Neuronal stem cell (in vitro differentiated cells): Measurements from ENCODE around the gene PRR7.

Experiments
- DNase-seq: peaks from one replicate; pipeline ENCODE4 v3.0.0-alpha.2; 2013; ENCODE audit warnings: low spot score
- H2AFZ ChIP-seq: one replicate; pipeline ENCODE4 v1.6.1; 2013; ENCODE audit warnings: mild to moderate bottlenecking, low read length, inconsistent platforms
- H2AK5ac ChIP-seq: 2 replicates; pipeline ENCODE4 v1.6.1; 2013; ENCODE audit warnings: low read depth, mild to moderate bottlenecking, inconsistent platforms, low read length, moderate library complexity, mixed read lengths
- H2BK120ac ChIP-seq: 2 replicates; pipeline ENCODE4 v1.6.1; 2013; ENCODE audit warnings: low read depth, mild to moderate bottlenecking, inconsistent platforms, low read length, moderate library complexity, mixed read lengths
- H2BK12ac ChIP-seq: one replicate; pipeline ENCODE4 v1.6.1; 2013; ENCODE audit warnings: low read length, inconsistent platforms
- H2BK15ac ChIP-seq: 2 replicates; pipeline ENCODE4 v1.6.1; 2013; ENCODE audit warnings: mild to moderate bottlenecking, low read length, inconsistent platforms, mixed read lengths
- H2BK5ac ChIP-seq: one replicate; pipeline ENCODE4 v1.6.1; 2013; ENCODE audit warnings: inconsistent platforms, mild to moderate bottlenecking, low read length, moderate library complexity
- H3K14ac ChIP-seq: one replicate; pipeline ENCODE4 v1.6.1; 2013; ENCODE audit warnings: low read length, inconsistent platforms
- H3K18ac ChIP-seq: 2 replicates; pipeline ENCODE4 v1.6.1; 2013; ENCODE audit warnings: low read length, inconsistent platforms
- H3K23ac ChIP-seq: 2 replicates; pipeline ENCODE4 v1.6.1; 2013; ENCODE audit warnings: low read depth, mild to moderate bottlenecking, mixed read lengths, low read length, inconsistent platforms; ENCODE audit not compliant: poor library complexity
- H3K27ac ChIP-seq: replicated peaks from 3 replicates; pipeline ENCODE4 v1.5.1; 2013; ENCODE audit warnings: low read length, inconsistent platforms
- H3K27me3 ChIP-seq, 3 experiments: 2 replicates each; pipeline ENCODE4 v1.6.1; 2013; ENCODE audit warnings: low read length in 3 of 3, mild to moderate bottlenecking in 2 of 3, inconsistent platforms in 1 of 3, low read depth in 1 of 3, mixed read lengths in 1 of 3, moderate library complexity in 1 of 3; ENCODE audit not compliant: control insufficient read depth in 3 of 3, insufficient read depth in 3 of 3
- H3K36me3 ChIP-seq, 2 donors: replicated peaks in 1 of 2; 2 replicates each; pipeline ENCODE4 v1.6.1; 2013; ENCODE audit warnings: low read length in 2 of 2; ENCODE audit not compliant: control insufficient read depth in 2 of 2, insufficient read depth in 2 of 2
- H3K4ac ChIP-seq: 2 replicates; pipeline ENCODE4 v1.6.1; 2013; ENCODE audit warnings: inconsistent platforms, mild to moderate bottlenecking, low read length, moderate library complexity
- H3K4me1 ChIP-seq, 2 donors: 1 replicate in 1 of 2; 2 replicates in 1 of 2; pipeline ENCODE4 v1.6.1; 2013; ENCODE audit warnings: low read length in 2 of 2, low read depth in 1 of 2; ENCODE audit not compliant: control insufficient read depth in 2 of 2, insufficient read depth in 1 of 2
- H3K4me2 ChIP-seq: one replicate; pipeline ENCODE4 v1.6.1; 2013; ENCODE audit warnings: mild to moderate bottlenecking, low read length, inconsistent platforms; ENCODE audit not compliant: insufficient read depth, poor library complexity, severe bottlenecking
- H3K4me3 ChIP-seq, 2 donors: 2 replicates each; pipeline ENCODE4 v1.5.1; 2013; ENCODE audit warnings: low read length in 2 of 2, mild to moderate bottlenecking in 2 of 2, inconsistent platforms in 1 of 2, moderate library complexity in 1 of 2
- H3K79me1 ChIP-seq: one replicate; pipeline ENCODE4 v1.6.1; 2013; ENCODE audit warnings: low read depth, mild to moderate bottlenecking, inconsistent platforms, low read length, moderate library complexity
- H3K9ac ChIP-seq: one replicate; pipeline ENCODE4 v1.6.1; 2013; ENCODE audit warnings: mild to moderate bottlenecking, low read depth, low read length, inconsistent platforms; ENCODE audit not compliant: poor library complexity
- H3K9me3 ChIP-seq, 2 donors: replicated peaks in 1 of 2; 2 replicates each; pipeline versions ENCODE3 to v1.6.1; 2013; ENCODE audit warnings: low read length in 2 of 2, mild to moderate bottlenecking in 2 of 2, inconsistent platforms in 1 of 2, low read depth in 1 of 2, mixed read lengths in 1 of 2, moderate library complexity in 1 of 2; ENCODE audit not compliant: control insufficient read depth in 2 of 2, insufficient read depth in 1 of 2
- H4K8ac ChIP-seq: one replicate; pipeline ENCODE4 v1.6.1; 2013; ENCODE audit warnings: low read depth, mild to moderate bottlenecking, inconsistent platforms, low read length, moderate library complexity
- H4K91ac ChIP-seq: one replicate; pipeline ENCODE4 v1.6.1; 2013; ENCODE audit warnings: low read length, low read depth, mild to moderate bottlenecking, inconsistent platforms; ENCODE audit not compliant: poor library complexity
- WGBS, 2 donors: extraction: QIAGEN DNeasy Blood & Tissue Kit; methylation state at CpG; one replicate each; pipeline ENCODE4 v1.1.7; 2013; ENCODE audit warnings: missing lambda C conversion rate in 2 of 2, mixed read lengths in 1 of 2; ENCODE audit not compliant: insufficient read length in 2 of 2, insufficient replicate concordance in 1 of 2; ENCODE audit errors: extremely low coverage in 2 of 2; 5-methylcytosine and 5-hydroxymethylcytosine counted together

The PRR7 gene

GRCh38 chr5:177473443-177474001 is 26.9 kb downstream of the PRR7 start, which contains the start of gene DBN1:
Gene DBN1, minus strand, starts transcription at chr5:177473634. Its CDS starts 113 bp downstream, at chr5:177473521.
- H2BK120ac ChIP-seq, result peak within 1 kb of the TSS; percentile 93
- no CpG with 5 or more reads among the region's 69 CpGs for WGBS, 2 donors
- H3K18ac ChIP-seq, result peak within 1 kb of the TSS; percentile 99
- peak within 1 kb of the TSS; percentile 88 for H3K27ac ChIP-seq
- peaks cover 24 to 41% of the 10 kb centered on the region in 2 donors for H3K36me3 ChIP-seq
- H3K4me2 ChIP-seq, result peak within 1 kb of the TSS; percentile 87
- no peaks in the 10 kb centered on the region for H3K27me3 ChIP-seq
- H3K79me1 ChIP-seq, result peaks cover 25% of the 10 kb centered on the region
- H4K91ac ChIP-seq, result peak within 1 kb of the TSS; percentile 92
- peak within 1 kb of the TSS; percentile 94 for H3K14ac ChIP-seq
- no peak within 1 kb of the TSS for H4K8ac ChIP-seq
- H3K23ac ChIP-seq, result peak within 1 kb of the TSS; percentile 94
- peak within 1 kb of the TSS; percentile 95 for H2BK5ac ChIP-seq
- H3K4me3 ChIP-seq, result peak within 1 kb of the TSS; percentile 94 to 96
- H3K9ac ChIP-seq, result peak within 1 kb of the TSS; percentile 99
- H2BK12ac ChIP-seq, result peak within 1 kb of the TSS; percentile 69
- no peak for DNase-seq
- H2AK5ac ChIP-seq, result peak within 1 kb of the TSS; percentile 68
- H3K4ac ChIP-seq, result peak within 1 kb of the TSS; percentile 96
- H3K4me1 ChIP-seq, result peaks cover 41 to 44% of the 10 kb centered on the region in 2 donors
- peak within 1 kb of the TSS; percentile 61 for H2AFZ ChIP-seq
- no peaks in the 10 kb centered on the region for H3K9me3 ChIP-seq
- H2BK15ac ChIP-seq, result peak within 1 kb of the TSS; percentile 12

DNA sequence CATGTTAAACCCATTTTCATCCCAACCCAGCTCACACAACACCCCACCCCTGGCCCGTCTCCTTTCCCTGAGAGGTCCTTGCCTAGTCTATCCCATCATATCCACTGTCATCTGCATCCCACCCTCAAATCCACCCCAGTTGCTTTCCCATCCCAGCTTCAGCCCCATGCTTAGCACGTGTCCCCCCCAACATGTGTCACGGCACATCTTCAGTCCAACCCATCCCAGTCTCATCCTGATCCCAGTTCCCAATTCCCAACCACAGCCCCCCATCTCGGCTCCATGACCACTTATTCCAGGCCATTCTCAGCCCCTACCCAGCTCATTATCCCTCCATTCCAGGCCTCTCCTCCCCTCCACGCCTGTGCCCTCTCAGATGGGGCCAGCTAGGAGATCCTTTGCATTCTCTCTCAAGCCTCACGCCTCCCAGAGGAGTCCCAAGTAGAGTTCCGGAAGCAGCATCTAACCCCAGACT is 27.4 kb downstream of the PRR7 start:
- Histone ChIP-seq H3K4me1 (peaks cover 39 to 41% of the 10 kb centered on the region in 2 donors), H4K91ac (peak overlapping the region; percentile 6), H2AK5ac (no peak overlapping the region), H3K4me3 (peak overlapping the region in 1 of 2 donors; percentile 94), H3K4ac (no peak overlapping the region), H3K27me3 (no peaks in the 10 kb centered on the region), H3K27ac (peak overlapping the region; percentile 33), H3K23ac (no peak overlapping the region), H2BK12ac (no peak overlapping the region), H3K9ac (no peak overlapping the region), H3K18ac (peak overlapping the region; percentile 86), H3K36me3 (peaks cover 23 to 40% of the 10 kb centered on the region in 2 donors), H2BK15ac (no peak overlapping the region), H2BK120ac (no peak overlapping the region), H3K14ac (no peak overlapping the region), H2BK5ac (no peak overlapping the region), H3K4me2 (no peak overlapping the region), H3K79me1 (peaks cover 23% of the 10 kb centered on the region), H2AFZ (no peak overlapping the region), H4K8ac (no peak overlapping the region), H3K9me3 (no peaks in the 10 kb centered on the region)
- no peak for DNase-seq
- no CpG with 5 or more reads among the region's 7 CpGs for WGBS, 2 donors

DNA sequence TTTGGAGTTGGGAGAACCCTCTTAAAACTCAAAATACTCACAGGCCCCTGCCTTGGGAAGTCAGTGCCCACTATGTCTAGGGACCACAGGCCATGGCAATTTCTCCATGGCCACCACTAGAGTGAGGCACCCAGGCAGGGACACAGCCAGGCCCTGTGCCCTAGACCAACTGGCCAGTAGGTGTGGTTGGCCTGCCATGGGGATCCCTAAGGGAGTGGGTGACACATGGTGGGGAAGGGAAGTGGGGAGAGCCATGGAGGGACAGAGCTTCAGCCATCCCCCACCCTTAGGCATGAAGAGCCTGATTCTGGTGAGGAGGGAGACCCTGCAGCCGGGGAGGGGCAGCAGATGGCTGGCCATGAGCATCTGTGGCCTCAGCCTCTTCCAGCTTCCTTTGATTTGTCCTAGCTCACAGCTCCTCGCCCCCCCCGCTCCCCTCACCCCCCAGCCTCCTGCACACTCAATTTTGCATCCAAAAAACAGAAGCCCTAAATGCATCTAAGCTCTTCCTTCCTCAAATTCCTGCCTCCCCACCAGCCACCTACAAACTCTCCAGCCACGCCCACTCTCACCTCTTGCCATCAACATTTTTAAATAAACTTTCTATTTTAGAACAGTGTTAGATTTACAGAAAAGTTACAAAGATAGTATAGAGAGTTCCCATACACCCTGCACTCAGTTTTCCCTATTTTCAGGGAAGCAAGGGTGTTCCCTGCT is 28.4 kb downstream of the PRR7 start:
- H3K18ac ChIP-seq, result peak overlapping the region; percentile 42
- H3K9me3 ChIP-seq, result peaks cover 0 to 1% of the 10 kb centered on the region in 2 donors
- H3K79me1 ChIP-seq, result peaks cover 18% of the 10 kb centered on the region
- no CpG with 5 or more reads among the region's 4 CpGs for WGBS, 2 donors
- no peak overlapping the region for H3K9ac ChIP-seq
- no peak overlapping the region for H2AFZ ChIP-seq
- no peak overlapping the region for H2BK12ac ChIP-seq
- no peak overlapping the region for H3K4me3 ChIP-seq
- H2BK5ac ChIP-seq, result no peak overlapping the region
- no peak overlapping the region for H3K23ac ChIP-seq
- no peaks in the 10 kb centered on the region for H3K27me3 ChIP-seq
- H4K91ac ChIP-seq, result no peak overlapping the region
- no peak for DNase-seq
- no peak overlapping the region for H4K8ac ChIP-seq
- H3K27ac ChIP-seq, result no peak overlapping the region
- no peak overlapping the region for H3K4ac ChIP-seq
- peaks cover 26 to 39% of the 10 kb centered on the region in 2 donors for H3K36me3 ChIP-seq
- H3K14ac ChIP-seq, result no peak overlapping the region
- H2BK120ac ChIP-seq, result no peak overlapping the region
- peak overlapping the region; percentile 27 for H2AK5ac ChIP-seq
- H3K4me2 ChIP-seq, result no peak overlapping the region
- peaks cover 30 to 37% of the 10 kb centered on the region in 2 donors for H3K4me1 ChIP-seq
- H2BK15ac ChIP-seq, result no peak overlapping the region
